Measurements from ENCODE around the gene CCBE1. TPM values are rescaled to one million over a fixed set of nuclear protein-coding genes. Genes with fewer than 3 reads are reported as not detected.

Gene CCBE1
- polyA plus RNA-seq, 1 of the 3 experiments (the other 2 are of a cell fraction) = 5.0 TPM

DNA sequence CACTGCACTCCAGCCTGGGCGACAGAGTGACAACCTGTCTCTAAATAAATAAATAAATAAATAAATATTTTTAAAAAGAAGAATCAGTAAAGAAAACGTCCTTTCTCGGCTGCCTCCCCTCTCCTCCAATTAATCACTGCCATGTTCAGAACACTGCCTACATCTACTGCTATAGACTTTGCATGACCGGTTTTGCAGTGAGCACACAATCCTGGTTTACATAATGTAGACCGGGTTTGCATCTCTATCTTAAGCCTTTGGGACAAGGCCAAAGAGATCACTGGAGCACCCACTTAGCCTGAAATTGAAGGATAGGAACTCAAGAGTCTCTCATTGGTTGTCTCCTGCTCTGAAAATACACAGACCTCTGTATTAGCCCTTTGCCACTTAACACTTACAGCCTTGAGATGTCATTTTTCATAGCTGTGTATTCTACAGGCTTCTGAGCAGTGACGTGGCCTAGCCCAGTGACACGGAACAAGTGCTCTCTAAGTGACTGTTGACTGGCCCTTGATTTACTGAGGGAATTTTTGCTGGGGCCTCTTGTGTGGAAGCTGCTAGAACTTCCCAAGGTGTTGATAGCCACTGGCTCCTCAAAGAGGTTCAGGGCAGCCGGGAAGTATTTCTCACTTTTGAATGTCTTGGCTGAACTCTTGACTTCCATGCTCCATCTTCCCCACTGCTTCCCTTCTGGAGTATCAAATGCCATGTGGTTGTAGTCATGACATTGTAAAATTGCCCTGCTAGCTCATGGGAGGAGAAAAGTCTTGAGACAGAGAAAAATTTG, 45.3 kb upstream of the CCBE1 start:
- Histone ChIP-seq H2AFZ (ENCODE audit: low read depth) (peak overlapping the region; percentile 12; the same call in 1 of the 2 replicates), H3K36me3 (replicated peaks in 1 of 2; ENCODE audit: control insufficient read depth in 1 of 2, insufficient read depth in 2 of 2, low read length in 1 of 2) (peaks cover 0 to 4% of the 10 kb centered on the region in 2 experiments), H3F3A (replicated peaks; ENCODE audit: insufficient read depth) (peaks cover 42% of the 10 kb centered on the region), H3K9me2 (no peaks in the 10 kb centered on the region), H3K79me2 (ENCODE audit: insufficient read depth) (no peaks in the 10 kb centered on the region), H3K4me2 (peak overlapping the region; percentile 54), H3K9me3 (peaks cover 14% of the 10 kb centered on the region; the same call in 1 of the 2 replicates), H3K27ac (ENCODE audit: low read depth in 2 of 2, low read length in 1 of 2) (peak overlapping the region in 1 of 2 experiments; percentile 95; a peak in 2 of 4 replicates), H4K20me1 (ENCODE audit: insufficient read depth) (no peaks in the 10 kb centered on the region), H3K27me3 (ENCODE audit: insufficient read depth) (no peaks in the 10 kb centered on the region), H3K4me3 (ENCODE audit: low read depth in 2 of 2, low read length in 1 of 2) (no peak overlapping the region), H3K4me1 (ENCODE audit: control insufficient read depth in 1 of 2, insufficient read depth in 2 of 2, low read depth in 1 of 2, low read length in 1 of 2) (peaks cover 0 to 20% of the 10 kb centered on the region in 2 experiments; a peak in 2 of 4 replicates), H3K9ac (peak overlapping the region; percentile 70)
- TF ChIP-seq, protein P1, sequence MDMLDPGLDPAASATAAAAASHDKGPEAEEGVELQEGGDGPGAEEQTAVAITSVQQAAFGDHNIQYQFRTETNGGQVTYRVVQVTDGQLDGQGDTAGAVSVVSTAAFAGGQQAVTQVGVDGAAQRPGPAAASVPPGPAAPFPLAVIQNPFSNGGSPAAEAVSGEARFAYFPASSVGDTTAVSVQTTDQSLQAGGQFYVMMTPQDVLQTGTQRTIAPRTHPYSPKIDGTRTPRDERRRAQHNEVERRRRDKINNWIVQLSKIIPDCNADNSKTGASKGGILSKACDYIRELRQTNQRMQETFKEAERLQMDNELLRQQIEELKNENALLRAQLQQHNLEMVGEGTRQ (IDR thresholded peaks at IDR 0.05; ENCODE audit: borderline replicate concordance, low read depth, low read length) = no peak
- TF ChIP-seq TAF1 (IDR thresholded peaks at IDR 0.05; ENCODE audit: borderline replicate concordance, low read depth, low read length) (0 out of 2 replicates have a peak, but pooled peaks have one; percentile 8), MAX (IDR thresholded peaks at IDR 0.05; ENCODE audit: low read depth) (0 out of 2 replicates have a peak, but pooled peaks have one; percentile 55), PBX3 (IDR thresholded peaks at IDR 0.05) (peak; percentile 27; the same call in 1 of the 2 replicates)
- 91% methylated on average over 8 of the region's 8 CpGs for WGBS (ENCODE audit: low lambda C conversion rate)
- DNase-seq = no peak
- ChIA-PET CTCF (no interaction called here), POLR2A (no interaction called here)

DNA sequence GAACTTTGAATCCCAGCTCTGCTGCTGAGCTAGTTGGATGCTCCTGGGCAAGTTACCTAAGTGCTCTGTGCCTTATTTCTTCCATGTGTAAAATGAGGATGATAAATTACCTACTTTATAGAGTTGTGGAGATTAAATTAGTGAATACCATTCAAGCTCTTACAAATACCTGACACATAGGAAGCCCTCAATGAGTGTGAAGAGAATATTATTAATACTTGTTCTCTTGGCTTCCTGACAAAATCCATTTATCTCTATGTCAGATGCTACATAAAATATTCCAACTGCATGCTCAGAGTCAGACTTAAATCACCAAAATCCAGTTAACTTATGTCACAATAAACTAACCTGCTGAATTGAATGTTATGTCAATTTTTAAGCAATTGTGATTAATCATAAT, 42.9 kb upstream of the CCBE1 start:
- CTCF ChIA-PET = interaction anchor here (1.0 kb wide), 1 partner anchor 29 kb away, joined by 4 read pairs; no protein-coding TSS in a partner anchor

More for the DNA sequence above, 42.9 kb upstream of the CCBE1 start:
- H3K27ac ChIP-seq (ENCODE audit: low read depth in 2 of 2, low read length in 1 of 2) = no peak overlapping the region
- H2AFZ ChIP-seq (ENCODE audit: low read depth) = no peak overlapping the region
- H3K27me3 ChIP-seq (ENCODE audit: insufficient read depth) = no peaks in the 10 kb centered on the region
- H3K4me3 ChIP-seq (ENCODE audit: low read depth in 2 of 2, low read length in 1 of 2) = no peak overlapping the region
- H3K9ac ChIP-seq = no peak overlapping the region
- H3K9me3 ChIP-seq = 0 out of 2 replicates have a peak, but pooled peaks cover 9% of the 10 kb centered on the region
- TF ChIP-seq ELF1 (IDR thresholded peaks at IDR 0.05) = no peak
- peak in 1 of 2 experiments; percentile 20; a peak in 1 of 4 replicates for TF ChIP-seq EP300 (IDR thresholded peaks at IDR 0.05; ENCODE audit: borderline replicate concordance in 1 of 2, low read depth in 1 of 2, low read length in 1 of 2)
- TF ChIP-seq MEF2A (IDR thresholded peaks at IDR 0.05; ENCODE audit: borderline replicate concordance, low read depth) = no peak
- no peak for TF ChIP-seq TEAD4 (IDR thresholded peaks at IDR 0.05; ENCODE audit: borderline replicate concordance, insufficient read depth)
- TF ChIP-seq PBX3 (IDR thresholded peaks at IDR 0.05) = peak; percentile 42; the same call in 1 of the 2 replicates
- H3K79me2 ChIP-seq (ENCODE audit: insufficient read depth) = no peaks in the 10 kb centered on the region
- DNase-seq = no peak
- H3F3A ChIP-seq (replicated peaks; ENCODE audit: insufficient read depth) = peaks cover 26% of the 10 kb centered on the region
- H3K4me1 ChIP-seq (ENCODE audit: control insufficient read depth in 1 of 2, insufficient read depth in 2 of 2, low read depth in 1 of 2, low read length in 1 of 2) = peaks cover 5 to 29% of the 10 kb centered on the region in 2 experiments; a peak in 3 of 4 replicates
- POLR2A ChIA-PET = no interaction called here
- no peak overlapping the region for H3K4me2 ChIP-seq
- H3K36me3 ChIP-seq (replicated peaks in 1 of 2; ENCODE audit: control insufficient read depth in 1 of 2, insufficient read depth in 2 of 2, low read length in 1 of 2) = no peaks in the 10 kb centered on the region
- H3K9me2 ChIP-seq = no peaks in the 10 kb centered on the region
- no peaks in the 10 kb centered on the region for H4K20me1 ChIP-seq (ENCODE audit: insufficient read depth)
